ENCODE data around the gene SGMS1.

GRCh38 chr10:50346942-50347341 is 276.8 kb downstream of the SGMS1 start:
- no peak for TF ChIP-seq CTCF (IDR thresholded peaks at IDR 0.05; ENCODE audit: insufficient read depth, low read length, poor library complexity, severe bottlenecking)
- TF ChIP-seq EZH2phosphoT487 (conservative IDR thresholded peaks at IDR 0.05; ENCODE audit: low read length), result no peak
